Progenitor cell of endocrine pancreas (in vitro differentiated cells): ENCODE data around the gene EFEMP2. TPM values are rescaled to one million over a fixed set of nuclear protein-coding genes. Genes with fewer than 3 reads are reported as not detected.
A peak's percentile ranks its signal among the peaks of the same experiment; 100 is the strongest.

Experiments
- DNase-seq: peaks from one replicate; pipeline ENCODE4 v3.0.0; 2021; ENCODE audit warnings: low spot score; ENCODE audit not compliant: unreplicated experiment
- H3K27ac Mint-ChIP-seq: 2 replicates; pipeline ENCODE4 v1.8.0; 2021; ENCODE audit warnings: mild to moderate bottlenecking, moderate library complexity, mixed read lengths
- H3K27me3 Mint-ChIP-seq: 2 replicates; pipeline ENCODE4 v1.8.0; 2021; ENCODE audit warnings: mixed read lengths
- H3K36me3 Mint-ChIP-seq: 2 replicates; pipeline ENCODE4 v1.8.0; 2022; ENCODE audit warnings: mixed read lengths; ENCODE audit not compliant: insufficient read depth
- H3K4me1 Mint-ChIP-seq: 2 replicates; pipeline ENCODE4 v1.8.0; 2021; ENCODE audit warnings: low read depth, mixed read lengths
- H3K4me3 Mint-ChIP-seq: 2 replicates; pipeline ENCODE4 v1.8.0; 2021; ENCODE audit warnings: low read depth, mild to moderate bottlenecking, moderate library complexity, mixed read lengths
- H3K9me3 Mint-ChIP-seq: 2 replicates; pipeline ENCODE4 v1.8.0; 2021; ENCODE audit warnings: low read depth, mixed read lengths
- CTCF ChIP-seq: fragments of 200-600 bp; sonication (generic); IDR thresholded peaks from one replicate; pipeline ENCODE4 v1.5.0; 2021; ENCODE audit warnings: antibody characterized with exemption, mild to moderate bottlenecking; ENCODE audit not compliant: unreplicated experiment
- total RNA-seq: library from RNA; stranded (reverse); gene quantifications from 2 replicates; pipeline ENCODE4 v1.2.1, GENCODE V29; 2021

EFEMP2 gene
- total RNA-seq, 1 donor from 2014 or later, result 90.5 TPM

- Mint-ChIP-seq H3K9me3 (no peaks in the 10 kb centered on the region), H3K27me3 (no peaks in the 10 kb centered on the region), H3K4me3 (no peak overlapping the region), H3K36me3 (peaks cover 31% of the 10 kb centered on the region), H3K27ac (no peak overlapping the region), H3K4me1 (peaks cover 12% of the 10 kb centered on the region)
- TF ChIP-seq CTCF, result no peak
- no peak for DNase-seq
Observed at GRCh38 chr11:65852508-65853245, 19.9 kb downstream of the EFEMP2 start.

GRCh38 chr11:65851811-65852507 lies 20.6 kb downstream of the EFEMP2 start:
- H3K27me3 Mint-ChIP-seq, result no peaks in the 10 kb centered on the region
- peak overlapping the region; percentile 67 for H3K27ac Mint-ChIP-seq
- H3K36me3 Mint-ChIP-seq, result peaks cover 31% of the 10 kb centered on the region
- no peak for TF ChIP-seq CTCF
- DNase-seq, result no peak
- no peak overlapping the region for H3K4me3 Mint-ChIP-seq
- H3K4me1 Mint-ChIP-seq, result peaks cover 12% of the 10 kb centered on the region
- no peaks in the 10 kb centered on the region for H3K9me3 Mint-ChIP-seq

GRCh38 chr11:65851083-65851579 lies 21.5 kb downstream of the EFEMP2 start:
- no peaks in the 10 kb centered on the region for H3K9me3 Mint-ChIP-seq
- H3K27ac Mint-ChIP-seq, result no peak overlapping the region
- no peaks in the 10 kb centered on the region for H3K27me3 Mint-ChIP-seq
- peak; percentile 42 for TF ChIP-seq CTCF
- no peak overlapping the region for H3K4me3 Mint-ChIP-seq
- peaks cover 5% of the 10 kb centered on the region for H3K4me1 Mint-ChIP-seq
- peaks cover 23% of the 10 kb centered on the region for H3K36me3 Mint-ChIP-seq
- DNase-seq, result no peak

GRCh38 chr11:65850217-65851082 lies 22.1 kb downstream of the EFEMP2 start:
- Mint-ChIP-seq H3K9me3 (no peaks in the 10 kb centered on the region), H3K4me3 (no peak overlapping the region), H3K27ac (peak overlapping the region; percentile 64), H3K4me1 (peaks cover 1% of the 10 kb centered on the region), H3K36me3 (peaks cover 21% of the 10 kb centered on the region), H3K27me3 (no peaks in the 10 kb centered on the region)
- DNase-seq, result no peak
- no peak for TF ChIP-seq CTCF

GRCh38 chr11:65849771-65850216 lies 22.8 kb downstream of the EFEMP2 start:
- peaks cover 20% of the 10 kb centered on the region for H3K36me3 Mint-ChIP-seq
- peaks cover 1% of the 10 kb centered on the region for H3K4me1 Mint-ChIP-seq
- no peaks in the 10 kb centered on the region for H3K27me3 Mint-ChIP-seq
- DNase-seq, result no peak
- H3K4me3 Mint-ChIP-seq, result no peak overlapping the region
- TF ChIP-seq CTCF, result no peak
- H3K27ac Mint-ChIP-seq, result no peak overlapping the region
- no peaks in the 10 kb centered on the region for H3K9me3 Mint-ChIP-seq
